Left renal cortex interstitium (tissue), 4 donors: Measurements from ENCODE around the gene ALG9. TPM values are rescaled to one million over a fixed set of nuclear protein-coding genes. Genes with fewer than 3 reads are reported as not detected.
"Not testable (repeated sequence)": the region's sequence is repeated elsewhere in the genome, so short reads cannot be mapped to it uniquely, and the experiment has no call there.

ENCODE experiments used
- DNase-seq, 4 donors: peaks; one replicate each; pipeline ENCODE4 v3.0.0-alpha.2; 2013; ENCODE audit warnings: low read depth in 4 of 4, low spot score in 2 of 4, missing footprints in 1 of 4
- polyA plus RNA-seq, 4 donors: library from polyadenylated mRNA; unstranded; fragments of 120-200 nt; gene quantifications; one replicate each; pipeline ENCODE4 v1.2.1, GENCODE V29; 2013; ENCODE audit not compliant: insufficient read length in 4 of 4

ALG9 gene
- 10 to 100 TPM; 38.2 to 47.6 (median 42.6) TPM for polyA plus RNA-seq

GRCh38 chr11:111870886-111871692, at the start of gene ALG9:
Gene ALG9 (minus strand): TSS chr11:111871581. CDS start chr11:111871482, 99 bp downstream.
- DNase-seq, result peak; percentile 71 to 81 (median 78)

- no peak for DNase-seq
Measured at GRCh38 chr11:111920908-111921307, 49.5 kb upstream of the ALG9 start.

- peak in 2 of 4 donors; percentile 78 to 84 for DNase-seq
Measured at GRCh38 chr11:111918390-111919256, 47.2 kb upstream of the ALG9 start, which contains the start of gene C11orf52. Gene C11orf52 (plus strand): TSS chr11:111918913. CDS start chr11:111918973, 60 bp downstream.

- DNase-seq, result no peak
Measured at GRCh38 chr11:111917788-111918187, 46.4 kb upstream of the ALG9 start.

- no peak for DNase-seq
Measured at GRCh38 chr11:111917312-111917711, 45.9 kb upstream of the ALG9 start.

GRCh38 chr11:111916768-111917167, 45.4 kb upstream of the ALG9 start:
- DNase-seq, result no peak

- DNase-seq, result no peak
Measured at GRCh38 chr11:111913997-111914396, 42.6 kb upstream of the ALG9 start.

GRCh38 chr11:111913031-111913861, 41.9 kb upstream of the ALG9 start:
- no peak for DNase-seq

- DNase-seq, result no peak
Measured at GRCh38 chr11:111912535-111912934, 41.2 kb upstream of the ALG9 start, which contains the start of gene HSPB2. Gene HSPB2 (plus strand): TSS chr11:111912734. CDS start chr11:111912830, 96 bp downstream.

- no peak for DNase-seq
Measured at GRCh38 chr11:111911563-111912401, 40.4 kb upstream of the ALG9 start, which contains the start of gene CRYAB. Gene CRYAB (minus strand): TSS chr11:111911770. CDS start chr11:111911724, 46 bp downstream.

- no peak for DNase-seq
Measured at GRCh38 chr11:111910676-111911562, 39.5 kb upstream of the ALG9 start.

- no peak for DNase-seq
Measured at GRCh38 chr11:111909378-111909777, 38.0 kb upstream of the ALG9 start.

GRCh38 chr11:111908639-111909305, 37.4 kb upstream of the ALG9 start:
- DNase-seq, result no peak

GRCh38 chr11:111906680-111907079, 35.3 kb upstream of the ALG9 start:
- no peak for DNase-seq

- no peak for DNase-seq
Measured at GRCh38 chr11:111905411-111905810, 34.0 kb upstream of the ALG9 start.

- DNase-seq, result no peak
Measured at GRCh38 chr11:111886844-111887243, 15.5 kb upstream of the ALG9 start.

GRCh38 chr11:111886032-111886431, 14.7 kb upstream of the ALG9 start:
- no peak for DNase-seq

GRCh38 chr11:111885053-111885452, 13.7 kb upstream of the ALG9 start:
- DNase-seq, result not testable (repeated sequence)
